Keratinocyte (primary cell): ENCODE data around the gene TRPV2. TPM values are rescaled to one million over a fixed set of nuclear protein-coding genes. Genes with fewer than 3 reads are reported as not detected.
"Not testable (repeated sequence)": the region's sequence is repeated elsewhere in the genome, so short reads cannot be mapped to it uniquely, and the experiment has no call there.

ENCODE experiments used
- DNase-seq: peaks from one replicate; pipeline ENCODE4 v3.0.0-alpha.2; 2011; ENCODE audit warnings: low read depth, missing footprints, low spot score
- FAIRE-seq: peaks from 2 replicates; lab custom pipeline; 2011; peaks lifted over from hg19 to GRCh38; lab: Jason Lieb, UNC
- H2AFZ ChIP-seq: 2 replicates; pipeline ENCODE4 v1.6.0; 2012; ENCODE audit warnings: low read length, control low read depth, inconsistent platforms; ENCODE audit not compliant: control insufficient read depth
- H3K27ac ChIP-seq: 2 replicates; pipeline ENCODE4 v1.5.1; 2011; ENCODE audit warnings: low read length; ENCODE audit not compliant: control insufficient read depth, insufficient read depth
- H3K27me3 ChIP-seq: 3 replicates; pipeline ENCODE4 v1.6.0; 2011; ENCODE audit warnings: low read length; ENCODE audit not compliant: control insufficient read depth, insufficient read depth; ENCODE audit errors: extremely low read depth
- H3K36me3 ChIP-seq, 2 experiments: 2 replicates in 1 of 2; 3 replicates in 1 of 2; pipeline ENCODE4 v1.5.1; 2011; ENCODE audit warnings: low read length in 2 of 2, mild to moderate bottlenecking in 1 of 2; ENCODE audit not compliant: control insufficient read depth in 2 of 2, insufficient read depth in 2 of 2; ENCODE audit errors: extremely low read depth in 1 of 2
- H3K4me1 ChIP-seq: 3 replicates; pipeline ENCODE4 v1.5.1; 2011; ENCODE audit warnings: low read length; ENCODE audit not compliant: control insufficient read depth, insufficient read depth; ENCODE audit errors: extremely low read depth
- H3K4me2 ChIP-seq: 3 replicates; pipeline ENCODE4 v1.6.0; 2011; ENCODE audit warnings: low read depth, low read length; ENCODE audit not compliant: control insufficient read depth, insufficient read depth; ENCODE audit errors: extremely low read depth
- H3K4me3 ChIP-seq, 3 experiments: fragments of 200-600 bp in 1 of 3; sonication (generic) in 1 of 3; 2 replicates in 2 of 3; 3 replicates in 1 of 3; pipeline ENCODE4 v1.5.1; 2011 to 2016; ENCODE audit warnings: low read length in 3 of 3, mild to moderate bottlenecking in 3 of 3, control low read depth in 2 of 3, inconsistent platforms in 1 of 3, low read depth in 1 of 3, mixed read lengths in 1 of 3, mixed run types in 1 of 3, moderate library complexity in 1 of 3; ENCODE audit not compliant: control insufficient read depth in 2 of 3, insufficient read depth in 2 of 3; ENCODE audit errors: extremely low read depth in 1 of 3
- H3K79me2 ChIP-seq: 2 replicates; pipeline ENCODE4 v1.6.0; 2012; ENCODE audit warnings: low read length; ENCODE audit not compliant: control insufficient read depth, insufficient read depth
- H3K9ac ChIP-seq: 3 replicates; pipeline ENCODE4 v1.6.0; 2011; ENCODE audit warnings: low read length; ENCODE audit not compliant: control insufficient read depth, insufficient read depth; ENCODE audit errors: extremely low read depth
- H3K9me1 ChIP-seq: 3 replicates; pipeline ENCODE4 v1.6.0; 2011; ENCODE audit warnings: low read length; ENCODE audit not compliant: control insufficient read depth, insufficient read depth; ENCODE audit errors: extremely low read depth
- H3K9me3 ChIP-seq: 2 replicates; pipeline ENCODE4 v1.5.1; 2012; ENCODE audit warnings: low read depth, low read length; ENCODE audit not compliant: control insufficient read depth
- H4K20me1 ChIP-seq: 3 replicates; pipeline ENCODE4 v1.6.0; 2011; ENCODE audit warnings: low read length; ENCODE audit not compliant: control insufficient read depth, insufficient read depth; ENCODE audit errors: extremely low read depth
- CTCF ChIP-seq, 3 experiments: IDR thresholded peaks in 1 of 3; conservative IDR thresholded peaks in 1 of 3; optimal IDR thresholded peaks in 1 of 3; 2 replicates in 2 of 3; 3 replicates in 1 of 3; pipeline versions ENCODE3 to v1.5.1; 2011; ENCODE audit warnings: low read length in 3 of 3, mild to moderate bottlenecking in 3 of 3, moderate library complexity in 2 of 3, control low read depth in 1 of 3, inconsistent platforms in 1 of 3; ENCODE audit not compliant: insufficient read depth in 2 of 3; ENCODE audit errors: extremely low read depth in 1 of 3
- EZH2 ChIP-seq: IDR thresholded peaks from one replicate; pipeline ENCODE4 v1.6.1; 2012; ENCODE audit warnings: inconsistent platforms, mild to moderate bottlenecking, low read length, moderate library complexity
- dilution Hi-C: fragments of 300-500 bp; cut with MboI; formaldehyde crosslinking; loops from one replicate; pipeline ENCODE4 v1.7.0; 2020; ENCODE audit warnings: low sequenced_read_pairs; ENCODE audit not compliant: extremely low pct_ligation_motif_present
- polyA plus RNA-seq, 5 experiments: library from polyadenylated mRNA; depleted of rRNA in 3 of 5; stranded (reverse) in 3 of 5; stranded (forward) in 1 of 5; unstranded in 1 of 5; fragments of >200 nt; gene quantifications; 1 replicate in 1 of 5; 2 replicates in 3 of 5; 3 replicates in 1 of 5; pipeline versions ENCODE4 v1.2.1 to v1.2.3, GENCODE V29; 2011 to 2012; ENCODE audit warnings: missing spikeins in 2 of 5, low read depth in 1 of 5, low replicate concordance in 1 of 5

The TRPV2 gene
- polyA plus RNA-seq, 1 donor (not counting 4 experiments of a cell fraction or from before 2014, with no cell fraction given), result 0.09 TPM

GRCh38 chr17:16439303-16439791 is 24.0 kb downstream of the TRPV2 start:
- no peaks in the 10 kb centered on the region for H3K9me1 ChIP-seq
- dilution Hi-C loops, result no loop called here
- peak overlapping the region; percentile 93 for H3K4me2 ChIP-seq
- H3K9ac ChIP-seq, result peak overlapping the region; percentile 84
- H3K9me3 ChIP-seq, result no peaks in the 10 kb centered on the region
- H3K36me3 ChIP-seq, result peaks cover 29 to 46% of the 10 kb centered on the region in 2 experiments
- peaks cover 37% of the 10 kb centered on the region for H4K20me1 ChIP-seq
- FAIRE-seq (no peak), DNase-seq (no peak)
- peak overlapping the region; percentile 75 to 90 (median 87) for H3K4me3 ChIP-seq
- peak overlapping the region; percentile 76 for H3K27ac ChIP-seq
- H2AFZ ChIP-seq, result no peak overlapping the region
- no peaks in the 10 kb centered on the region for H3K27me3 ChIP-seq
- H3K79me2 ChIP-seq, result peaks cover 32% of the 10 kb centered on the region
- H3K4me1 ChIP-seq, result peaks cover 24% of the 10 kb centered on the region
- no peak for TF ChIP-seq EZH2
- no peak for TF ChIP-seq CTCF (optimal IDR thresholded peaks at IDR 0.05 in 1 of 3, IDR thresholded peaks at IDR 0.05 in 1 of 3, conservative IDR thresholded peaks at IDR 0.05 in 1 of 3; ENCODE audit: extremely low read depth in 1 of 3, insufficient read depth in 2 of 3, low read length in 3 of 3)

- no peak for DNase-seq
- dilution Hi-C loops, result no loop called here
- H2AFZ ChIP-seq, result no peak overlapping the region
- TF ChIP-seq EZH2, result no peak
- no peak for TF ChIP-seq CTCF (optimal IDR thresholded peaks at IDR 0.05 in 1 of 3, IDR thresholded peaks at IDR 0.05 in 1 of 3, conservative IDR thresholded peaks at IDR 0.05 in 1 of 3; ENCODE audit: extremely low read depth in 1 of 3, insufficient read depth in 2 of 3, low read length in 3 of 3)
- no peaks in the 10 kb centered on the region for H3K27me3 ChIP-seq
- H3K4me3 ChIP-seq, result peak overlapping the region; percentile 75 to 90 (median 87)
- H3K9ac ChIP-seq, result peak overlapping the region; percentile 84
- peaks cover 29 to 47% of the 10 kb centered on the region in 2 experiments for H3K36me3 ChIP-seq
- peaks cover 32% of the 10 kb centered on the region for H3K79me2 ChIP-seq
- H3K9me3 ChIP-seq, result no peaks in the 10 kb centered on the region
- peak overlapping the region; percentile 76 for H3K27ac ChIP-seq
- H4K20me1 ChIP-seq, result peaks cover 38% of the 10 kb centered on the region
- peaks cover 24% of the 10 kb centered on the region for H3K4me1 ChIP-seq
- FAIRE-seq, result no peak
- peak overlapping the region; percentile 93 for H3K4me2 ChIP-seq
- H3K9me1 ChIP-seq, result no peaks in the 10 kb centered on the region
These were observed 24.5 kb downstream of the TRPV2 start for GRCh38 chr17:16439811-16440351.

GRCh38 chr17:16440354-16440753 is 25.0 kb downstream of the TRPV2 start:
- H3K27me3 ChIP-seq, H2AFZ ChIP-seq, FAIRE-seq, H3K9me3 ChIP-seq, H3K9me1 ChIP-seq, dilution Hi-C loops, DNase-seq: not testable (repeated sequence)
- Histone ChIP-seq H3K36me3 (peaks cover 29 to 47% of the 10 kb centered on the region in 2 experiments), H3K27ac (peak overlapping the region; percentile 76), H3K9ac (peak overlapping the region; percentile 84), H3K79me2 (peaks cover 32% of the 10 kb centered on the region), H3K4me1 (peaks cover 24% of the 10 kb centered on the region), H4K20me1 (peaks cover 39% of the 10 kb centered on the region), H3K4me3 (peak overlapping the region; percentile 75 to 90 (median 87)), H3K4me2 (peak overlapping the region; percentile 93)
